ENCODE measurements around the gene ASGR2.
"Not testable (repeated sequence)": the region's sequence is repeated elsewhere in the genome, so short reads cannot be mapped to it uniquely, and the experiment has no call there.

The ASGR2 gene, protein sequence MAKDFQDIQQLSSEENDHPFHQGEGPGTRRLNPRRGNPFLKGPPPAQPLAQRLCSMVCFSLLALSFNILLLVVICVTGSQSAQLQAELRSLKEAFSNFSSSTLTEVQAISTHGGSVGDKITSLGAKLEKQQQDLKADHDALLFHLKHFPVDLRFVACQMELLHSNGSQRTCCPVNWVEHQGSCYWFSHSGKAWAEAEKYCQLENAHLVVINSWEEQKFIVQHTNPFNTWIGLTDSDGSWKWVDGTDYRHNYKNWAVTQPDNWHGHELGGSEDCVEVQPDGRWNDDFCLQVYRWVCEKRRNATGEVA

DNA sequence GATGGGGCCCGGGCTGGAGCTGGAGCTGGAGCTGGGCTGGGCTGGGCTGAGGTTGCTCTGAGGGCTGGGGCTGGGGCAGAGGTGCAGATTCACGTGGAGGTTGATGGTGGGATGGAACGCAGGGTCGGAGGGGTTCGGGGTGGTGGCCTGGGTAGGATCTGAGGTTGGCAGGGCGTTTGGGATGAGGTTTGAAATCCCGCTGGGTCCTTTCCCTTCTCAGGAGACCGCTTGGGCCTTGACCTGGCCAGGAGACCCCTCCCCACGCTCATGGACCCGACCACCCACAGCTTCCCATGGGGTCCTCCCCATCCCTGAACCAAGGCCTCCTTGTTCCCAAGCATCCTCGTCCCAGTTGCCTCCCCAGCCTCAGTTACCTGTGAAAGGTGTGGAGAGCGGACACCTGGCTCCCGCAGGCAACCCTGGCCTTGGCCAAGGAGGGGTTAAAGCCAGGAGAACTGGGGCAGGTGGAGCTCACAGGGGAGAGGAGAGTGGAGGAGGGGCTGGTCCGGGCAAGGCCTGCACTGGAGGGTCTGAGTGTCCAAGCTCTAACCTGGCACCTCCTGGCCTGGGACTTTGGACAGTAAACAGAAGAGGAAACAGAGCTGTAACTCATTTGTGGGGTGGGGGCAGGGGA is at the start of gene ASGR2:
ASGR2 (minus strand) TSS at position 582 of the 634 bp plus-strand sequence. CDS start 582 bp downstream, outside the sequence.
- DNase-seq = no peak

DNA sequence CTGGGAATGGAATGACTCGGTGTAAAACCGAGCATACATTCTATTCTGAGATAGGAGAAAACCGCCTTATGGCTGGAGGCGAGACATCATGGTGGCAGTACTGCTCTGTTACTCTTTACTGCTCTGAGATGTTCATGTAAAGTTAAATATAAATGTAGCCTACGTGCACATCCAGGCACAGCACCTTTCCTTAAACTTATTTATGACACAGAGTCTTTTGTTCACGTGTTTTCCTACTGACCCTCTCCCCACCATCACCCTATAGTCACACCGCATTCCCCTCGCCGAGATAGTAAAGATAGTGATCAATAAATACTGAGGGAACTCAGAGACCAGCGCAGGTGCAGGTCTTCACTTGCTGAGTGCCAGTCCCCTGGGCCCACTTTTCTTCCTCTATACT is 44.9 kb upstream of the ASGR2 start:
- not testable (repeated sequence) for DNase-seq

DNA sequence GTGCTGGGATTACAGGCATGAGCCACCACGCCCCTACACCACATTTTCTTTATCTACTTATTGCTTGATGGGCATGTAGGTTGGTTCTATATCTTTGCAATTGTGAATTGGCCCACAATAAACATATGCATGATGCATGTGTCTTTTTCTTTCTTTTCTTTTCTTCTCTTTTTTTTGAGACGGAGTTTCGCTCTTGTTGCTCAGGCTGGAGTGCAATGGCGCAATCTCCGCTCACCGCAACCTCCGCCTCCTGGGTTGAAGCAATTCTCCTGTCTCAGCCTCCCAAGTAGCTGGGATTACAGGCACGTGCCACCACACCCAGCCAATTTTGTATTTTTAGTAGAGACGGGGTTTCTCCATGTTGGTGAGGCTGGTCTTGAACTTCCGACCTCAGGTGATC is 43.8 kb upstream of the ASGR2 start:
- not testable (repeated sequence) for DNase-seq

DNA sequence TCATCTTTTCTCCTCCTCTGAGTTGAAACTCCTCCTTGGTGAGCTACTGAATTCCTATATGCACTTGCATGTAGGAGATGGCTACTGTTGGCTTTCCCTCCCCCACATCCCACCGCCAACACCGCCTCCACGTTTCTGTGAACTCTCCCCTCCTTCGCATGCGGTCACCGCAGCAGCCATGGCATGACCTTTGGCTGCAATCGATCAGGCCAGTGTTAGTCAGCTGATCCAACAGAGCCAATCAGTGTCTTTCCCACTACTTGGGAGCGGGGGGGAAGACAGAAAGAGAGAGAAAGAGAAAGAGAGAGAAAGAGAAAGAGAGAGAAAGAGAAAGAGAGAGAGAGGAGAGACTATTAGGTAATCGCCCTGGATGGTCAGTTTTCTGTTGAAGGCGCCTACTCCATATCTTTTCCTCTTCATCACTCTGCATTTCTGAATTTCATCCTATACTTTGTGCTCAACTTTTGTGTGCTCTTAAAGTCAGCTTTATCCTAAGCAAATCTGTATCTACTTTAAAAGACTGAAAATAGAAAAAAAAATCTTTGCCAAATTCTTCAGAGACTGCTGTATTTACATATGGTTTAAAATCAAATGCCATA is 41.8 kb upstream of the ASGR2 start:
- no peak for DNase-seq

DNA sequence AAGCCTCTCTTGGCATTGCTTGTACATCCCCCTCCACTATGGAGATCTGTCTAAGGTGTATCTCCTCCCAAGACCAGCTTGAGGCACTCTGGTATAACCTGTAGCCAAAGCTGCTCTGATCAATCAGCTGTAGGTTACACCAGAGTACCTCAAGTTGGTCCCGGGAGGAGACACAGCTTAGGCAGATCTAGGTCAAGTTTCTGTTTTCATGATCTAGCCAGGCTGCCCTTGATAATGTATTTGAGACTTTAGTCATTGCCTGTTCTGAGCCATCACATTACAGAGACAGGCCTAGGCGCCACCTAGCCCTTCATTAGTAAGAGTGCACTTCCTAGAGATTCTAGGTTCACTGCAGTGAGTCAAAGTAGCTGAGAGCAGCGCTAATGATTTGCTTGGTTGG is 33.1 kb upstream of the ASGR2 start:
- DNase-seq = no peak

DNA sequence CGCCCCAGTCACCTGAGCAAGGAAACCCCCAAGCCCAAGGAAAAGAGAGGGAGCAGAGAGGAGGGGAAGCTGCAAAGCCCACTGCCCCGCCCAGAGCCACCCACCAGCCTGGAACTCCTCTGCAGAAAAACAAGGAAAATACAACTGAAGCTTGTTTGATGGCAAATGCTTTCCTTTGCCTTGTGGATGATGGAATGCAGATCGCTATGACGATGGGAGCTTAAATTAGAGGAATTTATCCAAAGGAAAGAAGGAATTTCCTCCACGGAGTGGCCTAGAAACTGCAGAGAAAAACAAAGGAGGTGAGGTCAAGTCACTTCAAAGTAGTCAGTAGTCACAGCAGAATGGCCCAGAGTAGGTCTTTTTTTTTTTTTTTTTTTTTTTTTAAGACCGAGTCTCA is 31.5 kb upstream of the ASGR2 start:
- DNase-seq = no peak

DNA sequence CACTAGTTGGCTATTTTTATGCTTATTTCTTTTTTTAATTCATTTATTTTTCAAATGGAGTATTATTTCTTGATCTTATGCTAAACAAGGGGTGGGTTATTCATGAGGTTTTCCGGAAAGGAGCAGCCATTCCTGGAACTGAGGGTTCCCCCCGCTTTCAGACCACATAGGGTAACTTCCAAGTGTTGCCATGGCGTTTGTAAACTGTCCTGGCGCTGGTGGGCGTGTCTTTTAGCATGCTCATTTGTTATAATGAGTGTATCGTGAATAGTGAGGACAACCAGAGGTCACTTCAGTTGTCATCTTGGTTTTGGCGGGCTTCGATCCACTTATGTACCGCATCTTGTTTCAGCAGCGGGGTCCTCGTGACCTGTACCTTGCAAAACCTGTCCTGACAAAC is 29.6 kb upstream of the ASGR2 start:
- no peak for DNase-seq

DNA sequence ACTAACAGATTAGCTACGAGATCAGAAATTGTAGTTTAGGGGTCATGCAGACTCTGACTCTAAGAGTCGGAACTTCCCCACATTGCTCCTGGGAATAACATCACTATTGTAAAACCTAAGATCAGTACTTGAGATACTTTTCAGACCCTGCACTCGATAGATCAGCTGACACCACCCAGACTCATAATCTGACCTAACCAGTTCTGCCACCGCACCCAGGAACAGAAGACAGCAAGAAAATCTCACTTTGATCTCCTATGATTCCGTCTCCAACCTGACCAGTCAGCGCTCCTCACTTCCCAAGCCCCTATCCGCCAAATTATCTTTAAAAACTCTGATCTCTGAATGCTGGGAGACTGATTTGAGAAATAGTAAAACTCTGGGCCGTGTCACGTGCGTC is 27.2 kb upstream of the ASGR2 start:
- DNase-seq = no peak

DNA sequence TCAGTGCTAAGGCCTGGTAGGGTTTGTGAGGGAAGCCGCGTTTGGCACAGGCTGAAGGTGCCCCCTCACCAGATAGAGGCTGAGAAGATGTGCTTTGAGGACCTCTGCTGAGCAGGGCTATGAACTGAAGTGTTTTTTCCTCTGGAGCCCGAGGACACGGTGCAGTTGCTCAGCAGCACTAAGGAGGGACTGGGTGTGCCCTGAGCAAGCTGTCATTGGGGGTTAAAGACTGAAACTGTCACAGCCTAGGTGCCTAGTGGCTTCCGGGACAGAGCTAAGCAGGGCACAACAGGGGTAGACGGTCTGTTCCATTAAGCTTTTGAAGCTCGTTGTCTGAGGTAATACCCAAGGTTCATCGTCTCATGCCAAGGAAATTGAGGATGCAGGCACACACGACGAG is 24.8 kb upstream of the ASGR2 start:
- DNase-seq = no peak

DNA sequence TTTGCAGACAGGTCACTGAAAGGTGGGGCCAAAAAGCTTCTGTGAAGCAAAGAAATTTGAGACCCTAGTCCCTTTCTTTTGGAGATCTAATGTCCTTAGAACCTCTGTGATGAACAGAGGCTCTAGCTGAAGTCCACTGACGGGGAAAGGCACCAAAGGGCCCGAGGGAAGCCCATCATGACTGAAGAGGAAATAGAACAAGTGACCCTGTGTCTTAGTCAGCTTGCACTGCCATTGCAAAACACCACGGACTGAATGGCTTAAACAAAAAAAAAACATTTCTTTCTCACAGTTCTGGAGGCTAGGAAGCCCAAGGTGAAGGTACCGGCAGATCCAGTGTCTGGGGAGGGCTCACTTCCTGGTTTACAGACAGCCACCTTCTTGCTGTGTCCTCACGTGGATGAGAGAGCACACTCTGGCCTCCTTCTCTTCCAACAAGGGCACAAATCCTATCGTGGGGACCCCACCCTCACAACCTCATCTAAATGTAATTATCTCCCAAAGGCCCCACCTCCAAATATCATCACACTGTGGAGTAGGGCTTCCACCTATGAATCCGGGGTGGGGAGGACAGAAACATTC is 24.3 kb upstream of the ASGR2 start:
- DNase-seq = no peak

DNA sequence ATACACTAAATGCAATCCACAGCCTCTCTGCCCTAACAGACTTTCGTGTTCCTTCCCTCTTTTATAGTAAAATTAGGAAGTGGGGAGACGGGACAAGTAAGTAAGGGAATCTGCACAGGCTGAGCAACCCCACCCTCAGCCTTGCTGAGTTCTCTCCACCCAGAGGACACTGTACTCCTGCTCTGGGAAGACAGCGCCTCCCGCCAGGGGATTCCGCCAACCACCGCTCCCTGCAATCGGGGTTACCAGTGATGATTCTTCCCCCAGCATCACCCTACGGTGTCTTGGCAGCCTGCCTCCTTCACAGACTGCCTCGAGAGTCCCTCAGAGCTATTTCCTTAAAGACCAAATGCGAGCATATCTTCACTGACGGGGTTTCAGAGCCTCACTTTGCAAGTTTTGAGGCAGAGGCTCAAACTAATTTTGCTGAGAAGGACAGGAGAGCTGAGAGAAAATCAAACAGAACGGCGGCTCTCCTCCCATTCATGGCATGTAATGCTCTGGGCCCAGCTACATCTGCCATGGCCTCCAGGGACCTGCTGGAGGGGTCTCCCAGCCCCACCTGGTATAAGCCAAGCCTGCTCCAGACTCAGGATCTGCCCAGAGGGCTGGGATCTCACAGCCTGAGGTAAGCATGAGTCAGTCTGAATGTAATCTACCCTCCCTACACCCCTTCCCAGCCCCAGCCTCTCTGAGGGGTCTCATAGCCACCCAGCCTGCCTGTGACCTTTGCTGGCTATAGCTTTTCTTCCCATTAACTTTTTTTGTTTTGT is 22.7 kb upstream of the ASGR2 start:
- DNase-seq = no peak

DNA sequence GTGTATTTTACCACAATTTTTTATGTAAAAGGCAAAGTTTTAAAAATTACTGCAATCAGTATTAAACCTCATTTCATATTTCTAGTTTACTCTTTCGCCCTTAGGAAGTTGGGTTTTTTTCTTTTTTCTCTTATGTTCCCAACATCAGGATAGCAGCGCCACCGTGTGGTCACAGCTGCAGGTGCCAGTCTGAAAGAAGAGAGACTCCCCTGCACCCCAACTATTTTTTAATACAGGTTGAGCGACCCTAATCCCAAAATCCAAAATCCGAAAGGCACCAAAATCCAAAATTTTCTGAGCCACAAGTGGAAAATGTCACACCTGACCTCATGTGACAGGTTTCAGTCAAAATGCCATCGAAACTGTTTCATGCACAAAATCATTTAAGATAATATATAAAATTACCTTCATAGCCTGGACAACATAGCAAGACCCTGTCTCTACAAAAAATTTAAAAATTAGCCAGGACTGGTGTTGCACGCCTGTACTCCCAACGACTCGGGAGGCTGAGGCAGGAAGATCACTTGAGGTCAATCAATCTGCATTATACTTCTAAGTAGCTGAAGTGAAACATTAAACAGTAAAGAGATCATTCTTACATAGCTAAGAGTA is 21.8 kb upstream of the ASGR2 start:
- DNase-seq = no peak

DNA sequence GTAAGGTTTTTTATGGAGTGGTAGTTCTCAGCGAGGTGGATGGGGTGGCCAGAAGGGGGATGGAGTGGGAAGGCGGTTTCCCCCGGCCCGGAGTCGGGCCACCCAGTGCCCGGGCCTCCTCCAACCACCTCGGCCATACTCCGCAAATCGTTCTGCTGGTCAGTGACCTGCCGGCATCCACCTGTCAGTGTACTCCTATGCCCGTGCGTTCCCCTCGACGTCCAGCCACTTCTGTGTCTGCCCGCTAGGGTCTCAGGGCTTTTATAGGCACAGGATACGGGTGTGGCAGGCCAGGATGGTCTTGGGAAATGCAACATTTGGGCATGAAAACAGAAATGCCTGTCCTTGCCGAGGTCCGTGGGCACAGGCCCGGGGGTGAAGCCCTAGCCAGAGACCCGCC is 19.3 kb upstream of the ASGR2 start:
- no peak for DNase-seq

DNA sequence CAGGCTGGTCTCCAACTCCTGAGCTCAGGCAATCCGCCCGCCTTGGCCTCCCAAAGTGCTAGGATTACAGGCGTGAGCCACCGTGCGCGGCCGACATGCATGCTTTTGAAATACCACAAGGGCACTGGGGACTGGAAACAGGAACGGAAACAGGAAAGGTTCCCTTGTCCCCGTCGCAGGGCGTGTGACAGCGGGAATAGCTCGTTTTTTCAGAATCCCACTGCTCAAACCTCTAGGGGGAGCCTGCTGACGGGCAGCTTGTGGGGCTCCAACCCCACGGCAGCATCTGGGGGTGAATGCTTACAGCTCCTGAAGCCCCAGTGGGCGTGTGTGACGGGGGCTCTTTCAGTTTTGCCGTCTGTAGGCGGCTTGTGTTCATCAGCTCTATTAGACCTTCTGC is 18.8 kb upstream of the ASGR2 start:
- DNase-seq = no peak

DNA sequence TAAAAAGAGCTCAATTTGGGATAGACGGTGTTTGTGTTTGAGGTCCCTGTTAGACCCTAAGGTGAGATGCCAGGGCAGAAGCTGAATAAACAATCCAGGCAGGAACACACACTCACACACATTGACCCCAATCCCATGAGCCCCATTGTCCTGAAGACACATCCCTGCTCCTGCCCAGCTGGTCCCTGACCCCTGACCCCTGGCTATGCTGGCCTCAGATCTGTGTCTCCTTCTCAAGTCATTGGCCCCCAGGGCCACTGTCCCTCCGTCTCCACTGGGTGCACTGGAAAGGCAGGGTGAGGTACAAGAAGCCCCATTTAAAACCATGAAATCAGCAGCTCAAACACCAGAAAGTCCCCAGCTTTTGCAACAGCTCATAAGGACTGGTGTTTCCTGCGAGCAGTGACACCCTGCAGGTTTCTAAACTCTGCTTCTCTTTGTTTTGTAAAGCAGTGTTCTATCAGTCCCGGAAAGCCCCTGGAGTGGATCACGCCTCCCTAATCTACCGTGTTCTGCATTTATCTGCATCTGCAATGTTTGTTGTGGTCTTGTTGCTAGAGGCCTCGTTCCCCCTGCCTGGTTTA is 18.0 kb upstream of the ASGR2 start:
- no peak for DNase-seq

DNA sequence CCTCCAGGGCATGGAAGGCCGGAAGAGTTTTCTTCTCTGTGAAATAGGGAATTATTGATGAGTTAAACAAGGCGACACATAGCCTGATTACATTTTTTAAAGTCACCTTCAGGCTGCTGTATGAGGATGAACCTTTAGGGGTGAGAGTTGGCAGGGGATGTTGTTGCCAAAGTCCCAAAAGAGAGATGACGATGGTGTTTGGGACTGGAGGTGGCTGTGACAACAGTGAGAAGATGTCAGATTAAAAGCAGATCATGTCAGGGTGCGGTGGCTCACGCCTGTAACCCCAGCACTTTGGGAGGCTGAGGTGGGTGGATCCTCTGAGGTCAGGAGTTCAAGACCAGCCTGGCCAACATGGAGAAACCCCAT is 16.8 kb upstream of the ASGR2 start:
- DNase-seq = no peak

DNA sequence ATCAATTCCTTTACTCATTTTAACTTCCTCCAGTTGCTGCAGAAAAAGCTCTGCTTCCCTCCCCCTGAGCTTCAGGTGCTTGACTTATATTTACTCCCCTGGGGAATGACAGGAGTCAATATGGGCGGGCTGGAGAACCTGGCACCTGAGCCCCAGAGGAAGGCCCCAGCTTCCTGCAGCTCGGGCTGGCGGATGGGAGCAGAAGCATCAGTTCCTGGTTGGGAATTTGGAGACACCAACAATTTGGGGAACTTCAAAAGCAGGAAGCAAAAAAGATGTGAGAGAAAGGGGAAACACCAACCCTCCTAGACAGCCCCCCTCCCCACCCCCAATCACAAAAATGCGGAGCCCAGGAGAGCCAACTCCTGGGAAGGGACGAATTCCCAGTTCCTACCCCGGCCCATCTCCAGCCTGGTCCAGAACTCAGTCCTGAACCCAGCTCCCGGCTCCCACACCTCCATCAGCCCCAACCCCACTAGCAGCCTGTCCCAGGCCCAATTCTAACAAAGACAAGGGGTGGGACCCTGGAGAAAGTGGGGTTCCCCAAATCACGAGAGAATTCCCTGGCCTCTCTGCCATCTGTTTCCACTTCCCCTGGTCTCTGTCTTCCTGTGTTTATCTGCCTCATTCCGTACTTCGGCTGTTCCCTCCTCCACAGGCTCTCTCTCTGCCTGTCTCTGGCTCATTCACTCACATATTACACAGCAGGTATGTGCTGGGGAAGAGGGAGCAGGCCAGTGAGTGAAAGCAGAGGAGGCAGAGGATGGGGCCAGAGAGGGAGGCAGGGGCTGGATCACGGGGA is 16.2 kb upstream of the ASGR2 start:
- peak; percentile 48 for DNase-seq

DNA sequence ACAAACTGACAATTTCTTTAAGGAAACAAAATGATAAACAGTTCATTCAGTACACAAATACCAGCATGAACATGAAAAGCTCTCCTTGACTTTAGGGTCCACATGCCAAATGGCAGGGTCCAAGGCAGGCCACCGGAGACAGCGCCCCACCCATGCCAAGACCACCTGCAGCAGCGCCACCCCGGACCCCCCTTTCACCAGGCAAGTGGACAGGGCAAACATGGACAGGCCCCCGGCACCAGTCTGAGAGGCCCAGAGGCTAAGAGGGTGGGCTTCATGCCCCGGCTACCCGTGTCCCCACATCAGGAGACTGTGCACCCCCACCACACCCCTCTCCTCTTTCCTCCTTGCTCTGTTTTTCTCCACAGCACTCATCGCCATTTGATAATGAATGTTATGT is 14.7 kb upstream of the ASGR2 start:
- DNase-seq = no peak

DNA sequence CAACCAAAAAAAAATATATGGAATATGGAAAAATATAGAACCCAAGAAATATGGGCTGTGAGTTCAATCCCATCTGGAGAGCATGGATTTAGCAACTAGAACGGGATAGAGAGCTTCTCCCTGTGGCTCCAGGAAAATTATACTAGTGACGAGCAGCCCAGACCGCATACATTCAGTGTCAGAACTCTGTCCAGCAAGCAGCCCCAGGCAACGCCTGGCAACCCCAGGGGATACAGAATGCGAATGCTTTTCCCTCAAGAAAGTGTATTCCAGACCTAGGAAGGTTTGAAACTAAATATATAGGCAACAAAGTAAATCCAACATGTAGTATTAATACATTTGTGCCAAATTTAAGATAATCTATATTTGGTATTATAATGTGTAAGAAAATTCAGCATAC is 13.5 kb upstream of the ASGR2 start:
- no peak for DNase-seq

DNA sequence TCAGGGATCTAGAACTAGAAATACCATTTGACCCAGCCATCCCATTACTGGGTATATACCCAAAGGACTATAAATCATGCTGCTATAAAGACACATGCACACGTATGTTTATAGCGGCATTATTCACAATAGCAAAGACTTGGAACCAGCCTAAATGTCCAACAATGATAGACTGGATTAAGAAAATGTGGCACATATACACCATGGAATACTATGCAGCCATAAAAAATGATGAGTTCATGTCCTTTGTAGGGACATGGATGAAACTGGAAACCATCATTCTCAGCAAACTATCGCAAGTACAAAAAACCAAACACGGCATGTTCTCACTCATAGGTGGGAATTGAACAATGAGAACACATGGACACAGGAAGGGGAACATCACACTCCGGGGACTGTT is 12.9 kb upstream of the ASGR2 start:
- DNase-seq = not testable (repeated sequence)

DNA sequence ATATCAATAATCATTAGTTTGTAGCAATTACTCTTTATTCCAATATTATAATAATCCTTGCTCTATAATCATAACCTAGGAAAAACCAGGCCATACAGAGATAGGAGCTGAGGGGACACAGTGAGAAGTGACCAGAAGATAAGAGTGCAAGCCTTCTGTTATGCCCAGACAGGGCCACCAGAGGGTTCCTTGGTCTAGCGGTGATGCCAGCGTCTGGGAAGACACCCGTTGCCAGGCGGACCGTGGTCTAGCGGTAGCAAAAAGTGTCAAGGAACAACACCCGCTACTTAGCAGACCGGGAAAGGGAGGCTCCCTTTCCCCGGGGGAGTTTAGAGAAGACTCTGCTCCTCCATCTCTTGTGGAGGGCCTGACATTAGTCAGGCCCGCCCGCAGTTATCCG is 11.8 kb upstream of the ASGR2 start:
- DNase-seq = not testable (repeated sequence)

DNA sequence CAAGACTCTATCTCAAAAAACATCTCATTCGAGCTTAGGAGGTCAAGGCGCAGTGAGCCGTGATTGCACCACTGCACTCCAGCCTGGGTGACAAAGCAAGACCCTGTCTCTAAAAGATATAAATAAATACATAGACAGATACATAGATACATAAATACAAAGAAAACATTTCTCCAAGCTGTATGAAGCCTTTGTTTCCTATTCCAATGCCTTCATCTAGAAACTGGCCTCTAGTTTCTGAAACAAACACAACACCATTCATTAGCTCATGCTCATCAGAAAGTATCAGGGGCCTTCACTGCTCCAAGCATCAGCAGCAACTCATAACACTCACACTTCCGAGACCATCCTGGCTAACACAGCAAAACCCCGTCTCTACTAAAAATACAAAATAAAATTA is 10.3 kb upstream of the ASGR2 start:
- no peak for DNase-seq

All from DMS153 (cell line).